BE2C (cell line): ENCODE data around the gene SKI.

Experiments
- DNase-seq: peaks from one replicate; pipeline ENCODE4 v3.0.0-alpha.2; 2020
- H3K27me3 ChIP-seq: fragments of 250-450 bp; sonication (Bioruptor Pico); 2 replicates; pipeline ENCODE4 v1.5.1; 2020; ENCODE audit warnings: mild to moderate bottlenecking
- H3K36me3 ChIP-seq: fragments of 250-450 bp; sonication (Bioruptor Pico); 2 replicates; pipeline ENCODE4 v1.5.1; 2020; ENCODE audit warnings: mild to moderate bottlenecking
- H3K4me1 ChIP-seq: fragments of 250-450 bp; sonication (Bioruptor Pico); 2 replicates; pipeline ENCODE4 v1.5.1; 2020
- H3K4me3 ChIP-seq: 2 replicates; pipeline ENCODE4 v1.5.1; 2011; ENCODE audit warnings: low read depth, low read length
- H3K9me3 ChIP-seq: fragments of 250-450 bp; sonication (Bioruptor Pico); 2 replicates; pipeline ENCODE4 v1.5.1; 2020
- CTCF ChIP-seq: IDR thresholded peaks from 2 replicates; pipeline ENCODE4 v1.5.1; 2012; ENCODE audit warnings: mild to moderate bottlenecking, low read depth, low read length

The SKI gene

GRCh38 chr1:2318314-2319278, 90.5 kb downstream of the SKI start:
- DNase-seq = no peak
- peaks cover 4% of the 10 kb centered on the region; the same call in 1 of the 2 replicates for H3K4me1 ChIP-seq
- no peaks in the 10 kb centered on the region for H3K27me3 ChIP-seq
- H3K36me3 ChIP-seq = no peaks in the 10 kb centered on the region
- H3K4me3 ChIP-seq = no peak overlapping the region
- no peaks in the 10 kb centered on the region for H3K9me3 ChIP-seq
- TF ChIP-seq CTCF = no peak

- H3K4me3 ChIP-seq = no peak overlapping the region
- no peak for DNase-seq
- no peaks in the 10 kb centered on the region for H3K36me3 ChIP-seq
- no peaks in the 10 kb centered on the region for H3K9me3 ChIP-seq
- H3K4me1 ChIP-seq = peaks cover 4% of the 10 kb centered on the region; the same call in 1 of the 2 replicates
- no peak for TF ChIP-seq CTCF
- no peaks in the 10 kb centered on the region for H3K27me3 ChIP-seq
Measured at GRCh38 chr1:2319291-2319690, 91.2 kb downstream of the SKI start.

GRCh38 chr1:2320006-2320405, 91.9 kb downstream of the SKI start:
- H3K4me1 ChIP-seq = peaks cover 4% of the 10 kb centered on the region; the same call in 1 of the 2 replicates
- no peaks in the 10 kb centered on the region for H3K36me3 ChIP-seq
- no peak for DNase-seq
- TF ChIP-seq CTCF = no peak
- no peaks in the 10 kb centered on the region for H3K27me3 ChIP-seq
- no peaks in the 10 kb centered on the region for H3K9me3 ChIP-seq
- no peak overlapping the region for H3K4me3 ChIP-seq

GRCh38 chr1:2320760-2321667, 92.9 kb downstream of the SKI start:
- no peak for DNase-seq
- Histone ChIP-seq H3K27me3 (no peaks in the 10 kb centered on the region), H3K4me3 (no peak overlapping the region), H3K9me3 (no peaks in the 10 kb centered on the region), H3K4me1 (peaks cover 1% of the 10 kb centered on the region; the same call in 1 of the 2 replicates), H3K36me3 (no peaks in the 10 kb centered on the region)
- no peak for TF ChIP-seq CTCF

GRCh38 chr1:2322065-2322571, 94.0 kb downstream of the SKI start:
- no peaks in the 10 kb centered on the region for H3K36me3 ChIP-seq
- no peaks in the 10 kb centered on the region for H3K27me3 ChIP-seq
- no peak for TF ChIP-seq CTCF
- no peaks in the 10 kb centered on the region for H3K9me3 ChIP-seq
- no peak for DNase-seq
- H3K4me3 ChIP-seq = no peak overlapping the region
- H3K4me1 ChIP-seq = no peaks in the 10 kb centered on the region
